ENCODE measurements around the gene CSGALNACT2. TPM values are rescaled to one million over a fixed set of nuclear protein-coding genes. Genes with fewer than 3 reads are reported as not detected.
"Not testable (repeated sequence)": the region's sequence is repeated elsewhere in the genome, so short reads cannot be mapped to it uniquely, and the experiment has no call there.

CSGALNACT2 gene
- total RNA-seq, 1 donor from 2014 or later, result 17.3 TPM

DNA sequence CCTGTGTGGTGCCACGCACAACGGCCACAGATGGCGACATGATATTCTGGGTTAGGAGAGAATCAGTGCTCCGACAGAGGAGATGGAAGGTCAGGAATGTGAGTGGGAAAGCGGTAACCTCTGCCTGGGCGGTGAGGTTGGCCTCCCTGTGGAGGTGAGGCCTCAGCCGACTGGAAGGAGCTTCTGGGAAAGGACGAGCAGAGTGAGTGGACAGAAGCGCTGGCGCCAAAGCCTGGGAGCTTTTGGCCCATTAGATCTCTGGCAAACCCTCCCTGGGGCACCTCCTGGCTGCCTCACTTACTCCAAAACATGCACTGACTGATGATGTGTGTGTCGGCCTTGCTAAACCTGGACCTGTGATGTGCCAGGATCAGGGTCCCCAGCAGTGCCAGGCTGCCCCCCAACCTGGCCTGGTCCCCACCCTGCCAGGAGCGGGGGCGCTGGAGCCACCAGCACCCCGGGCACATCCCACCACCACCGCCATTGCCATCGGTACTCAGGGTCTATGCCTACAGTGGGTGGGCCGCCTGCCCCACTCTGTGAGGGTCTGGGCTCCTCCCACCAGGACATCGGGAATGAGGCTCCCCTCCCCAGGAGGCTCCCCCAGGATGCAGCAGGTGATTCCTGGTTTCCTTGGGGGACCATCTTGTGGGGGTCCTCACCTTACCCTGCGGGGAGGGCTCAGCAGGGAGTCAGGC, 77.7 kb downstream of the CSGALNACT2 start:
- no peak for DNase-seq (ENCODE audit: low read depth, low spot score)

DNA sequence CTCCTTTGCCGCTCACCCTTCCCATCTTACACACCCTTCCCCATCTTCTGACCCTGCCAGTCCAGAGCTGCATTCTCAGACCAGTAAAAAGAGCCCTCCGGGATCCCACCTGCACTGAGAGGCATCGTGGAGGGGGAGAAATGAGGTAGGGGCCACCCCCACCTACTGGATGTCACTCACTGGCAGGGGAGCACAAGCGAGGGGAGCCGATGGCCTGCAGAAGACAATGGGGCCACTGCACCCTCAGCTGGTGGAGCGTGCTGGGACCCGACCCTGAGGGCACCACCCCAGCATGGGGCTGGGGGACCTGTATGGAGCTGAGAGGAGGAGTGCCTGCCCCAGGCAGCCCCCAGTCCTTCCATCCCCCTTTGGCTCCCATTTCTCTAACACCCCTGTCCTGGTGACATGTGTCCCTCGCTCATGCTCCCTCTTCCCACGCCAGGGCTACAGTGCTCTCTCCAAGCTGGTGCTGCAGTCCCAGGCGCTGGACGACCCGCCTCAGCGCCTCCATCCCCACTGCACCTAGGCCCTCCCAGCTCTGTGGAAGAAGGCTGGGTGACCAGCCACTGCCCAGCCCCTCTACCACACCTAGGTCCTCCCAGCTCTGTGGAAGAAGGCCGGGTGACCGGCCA, 78.8 kb downstream of the CSGALNACT2 start:
- DNase-seq (ENCODE audit: low read depth, low spot score), result no peak

DNA sequence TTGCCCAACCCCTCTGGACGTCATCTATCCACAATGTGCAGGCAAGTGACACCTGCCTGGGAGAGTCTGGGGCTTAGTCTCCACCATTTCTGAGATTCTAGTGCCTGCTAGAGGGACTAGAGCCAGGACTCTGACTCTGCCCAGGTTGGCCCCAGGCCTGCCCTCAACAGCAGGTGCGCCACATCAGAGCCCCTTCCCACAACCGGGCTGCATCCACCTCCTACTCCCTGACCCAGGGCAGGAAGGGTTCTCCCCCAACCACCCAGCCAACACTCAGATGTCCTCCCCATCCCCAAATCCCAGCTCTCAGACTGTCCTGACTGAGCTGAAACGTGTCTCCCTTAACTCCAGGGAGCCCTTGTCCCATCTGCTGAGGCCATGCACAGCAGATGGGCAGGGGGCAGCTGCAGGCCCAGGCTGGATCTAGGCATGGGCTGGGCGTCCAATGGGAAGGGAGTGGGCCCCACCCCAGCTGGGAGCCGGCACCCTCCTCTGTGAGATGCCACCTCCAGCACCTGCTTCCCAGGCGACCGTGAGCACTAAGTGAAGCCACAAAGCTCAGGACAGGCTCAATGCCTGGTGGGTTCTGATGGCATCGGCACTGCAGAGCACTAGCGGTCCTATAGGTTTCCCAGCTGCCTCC, 79.4 kb downstream of the CSGALNACT2 start:
- no peak for DNase-seq (ENCODE audit: low read depth, low spot score)

DNA sequence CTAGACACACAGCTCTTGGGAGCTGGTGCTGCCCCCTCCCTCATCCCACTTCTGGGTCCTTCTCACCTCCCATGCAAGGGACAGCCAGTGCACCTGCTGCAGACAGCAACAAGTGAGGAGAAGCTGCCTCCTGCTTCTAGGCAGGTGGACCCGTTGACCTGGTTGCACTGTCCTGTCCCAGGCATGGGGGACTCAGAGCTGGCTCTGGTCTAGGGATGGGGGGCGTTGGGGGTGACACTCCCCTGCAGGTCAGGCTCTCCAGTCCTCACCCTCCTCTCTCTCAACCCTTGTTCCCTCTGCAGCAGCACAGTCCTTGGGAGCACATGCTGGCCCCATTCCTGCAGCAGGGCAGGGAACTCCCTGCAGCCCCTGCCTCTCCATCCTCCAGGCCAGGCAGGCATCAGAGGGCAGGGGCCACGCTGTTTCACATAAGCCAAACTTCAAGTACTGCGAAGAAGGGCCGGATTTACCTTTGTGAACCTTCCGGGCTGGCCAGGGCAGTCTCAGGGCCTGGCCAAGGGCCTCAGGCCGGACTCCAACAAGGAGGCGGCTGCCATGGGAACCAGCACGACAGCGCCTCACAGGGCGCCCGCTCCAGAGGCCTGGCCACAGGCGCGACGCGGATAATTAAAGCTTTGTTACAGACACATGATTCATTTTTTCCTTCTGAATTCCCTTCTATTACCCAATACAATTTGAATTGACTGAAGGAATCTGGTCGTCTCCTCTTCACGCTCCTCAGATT, 80.1 kb downstream of the CSGALNACT2 start:
- DNase-seq (ENCODE audit: low read depth, low spot score), result no peak

DNA sequence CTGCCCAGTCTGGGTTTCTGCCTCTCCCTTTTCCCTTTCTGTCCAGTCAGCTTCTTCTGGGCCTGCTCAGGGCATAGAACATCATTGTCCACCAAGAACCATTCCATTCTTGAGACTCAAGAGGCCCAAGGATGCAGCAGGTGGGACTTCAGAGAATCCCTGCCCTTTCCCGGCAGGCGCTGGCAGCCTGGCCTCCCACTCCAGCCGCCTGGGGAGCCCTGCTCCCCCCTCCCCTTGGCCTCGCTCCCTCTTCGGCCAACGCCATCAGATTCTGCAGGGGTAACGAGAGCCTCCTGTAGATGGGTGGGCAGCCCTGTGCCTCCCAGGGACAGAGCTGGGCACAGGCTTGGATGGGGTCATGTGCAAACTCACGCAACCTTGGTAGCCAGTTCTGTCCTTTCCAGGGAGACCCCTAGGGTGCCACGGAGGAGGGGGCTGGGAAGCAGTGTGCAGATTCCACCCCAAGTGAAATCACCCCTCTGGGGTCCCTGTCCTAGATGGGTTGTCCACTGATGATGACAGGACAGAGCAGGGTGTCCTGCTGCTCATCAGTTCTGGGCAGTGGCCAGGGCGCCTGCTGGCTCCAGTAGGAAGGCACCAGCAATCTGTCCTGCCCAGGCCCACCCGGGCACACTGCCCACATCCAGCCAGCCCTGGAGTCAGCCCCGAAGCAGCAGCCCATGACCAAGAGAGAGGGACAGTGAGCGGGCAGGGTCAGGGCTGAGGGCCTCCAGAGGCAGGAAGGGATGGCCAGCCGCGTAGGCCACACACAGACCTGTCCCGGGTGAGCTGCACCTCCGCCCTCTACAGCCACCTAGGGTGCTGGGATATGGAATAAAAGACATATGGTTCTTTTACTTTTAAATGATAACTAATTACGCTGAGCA, 80.9 kb downstream of the CSGALNACT2 start:
- no peak for DNase-seq (ENCODE audit: low read depth, low spot score)

DNA sequence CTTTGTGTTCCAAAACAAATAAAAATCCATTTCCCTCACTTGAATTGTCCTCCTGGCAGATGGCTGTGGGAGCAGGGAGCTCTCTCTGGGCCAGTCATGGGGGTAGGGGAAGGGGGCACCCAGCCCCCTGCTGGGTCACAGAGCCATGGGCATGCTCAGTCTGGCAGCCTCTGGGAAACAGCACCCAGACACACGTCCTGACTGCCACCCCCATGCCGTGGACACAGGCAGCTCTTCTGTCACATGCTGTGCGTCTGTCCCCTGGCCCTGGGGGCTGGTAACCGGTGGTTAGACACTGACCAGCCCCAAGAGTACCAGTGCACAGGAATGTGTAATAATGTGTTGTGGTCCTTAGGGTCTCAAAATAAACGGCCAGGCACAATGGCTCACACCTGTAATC, 81.6 kb downstream of the CSGALNACT2 start:
- no peak for DNase-seq (ENCODE audit: low read depth, low spot score)

DNA sequence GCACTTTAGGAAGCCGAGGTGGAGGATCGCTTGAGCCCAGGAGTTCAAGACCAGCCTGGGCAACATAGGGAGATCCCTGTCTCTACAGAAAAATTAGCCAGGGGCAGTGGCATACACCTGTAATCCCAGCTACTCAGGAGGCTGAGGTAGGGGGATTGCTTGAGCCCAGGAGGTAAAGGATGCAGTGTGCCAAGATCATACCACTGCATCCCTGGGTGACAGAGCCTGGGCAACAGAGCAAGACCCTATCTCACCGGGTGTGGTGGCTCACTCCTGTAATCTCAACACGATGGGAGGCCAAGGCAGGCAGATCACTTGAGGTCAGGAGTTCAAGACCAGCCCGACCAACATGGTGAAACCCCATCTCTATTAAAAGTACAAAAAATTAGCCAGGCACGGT, 82.0 kb downstream of the CSGALNACT2 start:
- not testable (repeated sequence) for DNase-seq (ENCODE audit: low read depth, low spot score)

DNA sequence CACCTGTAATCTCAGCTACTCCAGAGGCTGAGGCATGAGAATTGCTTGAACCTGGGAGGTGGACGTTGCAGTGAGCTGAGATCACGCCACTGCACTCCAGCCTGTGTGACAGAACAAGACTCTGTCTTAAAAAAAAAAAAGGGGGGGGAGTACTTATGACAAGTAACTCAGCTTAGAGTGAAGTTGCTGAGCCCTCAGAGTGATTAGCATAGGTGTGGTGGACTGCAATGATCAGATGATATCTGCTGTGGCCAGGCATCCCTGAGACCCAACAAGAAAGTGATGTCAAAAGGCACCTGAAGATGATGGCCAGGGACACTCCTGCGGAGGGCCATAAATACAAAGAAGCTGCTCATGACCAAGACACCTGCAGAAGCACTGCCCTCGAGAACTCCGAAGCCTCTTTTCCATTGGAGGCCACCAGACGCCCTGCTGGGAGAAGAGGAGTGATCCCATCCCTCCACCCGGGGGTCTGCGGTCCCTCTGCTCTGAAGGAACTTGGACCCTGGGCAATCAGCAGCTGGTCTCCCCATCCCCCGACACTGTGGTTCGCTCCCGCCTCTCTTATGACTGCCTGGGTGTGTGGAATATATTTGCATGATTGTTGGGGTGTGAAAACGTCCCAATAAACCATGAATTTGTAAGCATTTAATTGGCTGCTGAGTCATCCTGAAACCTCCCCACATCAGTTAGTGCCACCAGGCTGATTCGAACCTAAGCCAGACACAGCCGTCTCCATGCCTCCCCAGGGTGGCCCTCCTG, 82.6 kb downstream of the CSGALNACT2 start:
- DNase-seq (ENCODE audit: low read depth, low spot score), result no peak

DNA sequence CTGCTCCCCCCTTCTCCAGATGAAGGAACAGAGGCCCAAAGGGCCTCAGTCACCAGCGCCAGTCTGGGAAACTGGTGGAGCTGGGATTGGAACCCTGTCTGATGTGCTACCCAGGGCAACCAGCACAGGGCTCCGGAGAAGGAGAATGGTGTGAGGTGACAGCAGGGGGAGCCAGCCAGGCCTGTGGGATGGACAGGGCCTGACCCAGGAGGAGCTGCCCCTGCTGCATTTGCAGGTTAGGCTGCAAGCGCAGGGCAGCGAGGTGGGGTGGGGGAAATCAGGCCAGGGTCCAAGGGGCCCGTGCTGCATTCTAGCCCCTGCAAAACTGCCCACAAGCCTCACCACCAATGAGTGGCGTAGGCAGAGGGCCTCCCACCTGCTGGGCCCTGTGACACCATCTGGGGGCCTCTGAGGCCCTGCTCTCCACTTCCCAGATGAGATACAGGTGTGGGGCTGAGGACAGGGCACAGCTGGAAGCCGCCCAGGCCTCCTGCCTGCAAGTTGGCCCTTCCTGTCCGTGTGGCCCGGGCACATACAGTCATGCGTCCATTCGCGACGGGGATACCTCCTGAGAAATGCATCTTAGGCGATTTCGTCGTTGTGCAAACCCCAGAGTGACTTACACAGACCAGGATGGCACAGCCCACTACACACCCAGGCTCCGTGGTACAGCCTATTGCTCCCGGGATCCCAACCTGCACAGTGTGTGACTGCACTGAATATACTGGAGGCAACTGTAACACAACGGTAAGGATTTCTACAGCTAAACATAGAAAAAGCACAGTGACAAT, 83.4 kb downstream of the CSGALNACT2 start:
- no peak for DNase-seq (ENCODE audit: low read depth, low spot score)

DNA sequence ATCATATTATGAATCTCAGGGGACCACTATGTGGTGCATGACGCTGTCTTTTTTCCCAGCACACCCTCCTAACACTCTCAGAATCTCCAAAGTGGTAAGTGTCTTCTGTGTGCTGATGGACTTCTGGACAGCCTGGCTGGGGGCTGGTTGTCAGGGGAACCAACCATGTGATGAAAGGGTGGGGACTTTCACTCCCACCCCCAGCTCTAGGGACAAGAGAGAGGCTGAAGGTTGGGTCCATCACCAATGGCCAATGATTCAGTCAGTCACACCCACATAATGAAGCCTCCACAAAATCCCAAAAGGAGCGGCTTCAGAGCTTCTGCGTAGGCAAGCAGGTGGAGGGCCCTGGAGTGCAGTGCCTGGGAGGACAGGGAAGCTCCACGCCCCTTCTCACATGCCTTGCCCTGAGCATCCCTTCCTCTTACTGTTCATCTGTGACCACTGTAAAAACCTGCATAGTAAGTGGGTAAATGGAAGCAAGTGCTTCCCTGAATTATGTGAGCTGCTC, 84.0 kb downstream of the CSGALNACT2 start:
- no peak for DNase-seq (ENCODE audit: low read depth, low spot score)

DNA sequence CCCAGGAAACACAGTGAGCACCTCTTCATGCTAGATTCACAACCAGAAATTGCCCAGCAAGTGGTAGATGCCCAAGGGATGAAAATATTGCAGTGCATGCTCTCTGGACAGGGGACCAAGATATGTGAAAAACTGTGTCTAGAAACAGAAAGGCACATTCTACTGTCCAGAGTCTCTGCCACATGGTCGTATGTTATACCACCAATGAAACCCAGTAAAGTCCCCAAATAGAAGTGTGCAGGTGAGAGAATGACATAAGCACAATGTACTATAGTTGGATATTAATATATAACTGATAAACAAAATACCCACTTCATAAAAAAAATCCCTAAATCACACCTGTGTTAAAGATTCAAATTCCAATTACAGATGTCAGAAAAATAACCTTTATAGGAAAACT, 84.8 kb downstream of the CSGALNACT2 start:
- DNase-seq (ENCODE audit: low read depth, low spot score), result no peak

DNA sequence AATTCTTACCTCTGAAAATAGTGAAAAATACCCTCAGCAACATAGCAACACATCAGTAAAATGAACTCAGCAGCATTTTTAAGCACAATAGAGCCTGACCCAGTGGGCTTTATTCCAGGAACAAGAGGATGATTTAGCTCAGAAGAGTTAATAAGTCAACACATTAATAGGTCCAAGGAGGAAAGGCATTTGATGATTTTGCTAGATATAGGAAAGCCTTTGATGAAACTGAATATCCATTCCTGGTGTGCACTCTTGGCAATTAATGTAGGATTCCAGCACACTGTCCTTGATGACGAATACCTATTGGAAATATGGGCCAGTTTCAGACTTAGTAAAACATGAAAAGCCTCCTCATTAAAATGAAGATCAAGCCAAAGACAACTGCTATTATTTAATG, 86.1 kb downstream of the CSGALNACT2 start:
- DNase-seq (ENCODE audit: low read depth, low spot score), result no peak

DNA sequence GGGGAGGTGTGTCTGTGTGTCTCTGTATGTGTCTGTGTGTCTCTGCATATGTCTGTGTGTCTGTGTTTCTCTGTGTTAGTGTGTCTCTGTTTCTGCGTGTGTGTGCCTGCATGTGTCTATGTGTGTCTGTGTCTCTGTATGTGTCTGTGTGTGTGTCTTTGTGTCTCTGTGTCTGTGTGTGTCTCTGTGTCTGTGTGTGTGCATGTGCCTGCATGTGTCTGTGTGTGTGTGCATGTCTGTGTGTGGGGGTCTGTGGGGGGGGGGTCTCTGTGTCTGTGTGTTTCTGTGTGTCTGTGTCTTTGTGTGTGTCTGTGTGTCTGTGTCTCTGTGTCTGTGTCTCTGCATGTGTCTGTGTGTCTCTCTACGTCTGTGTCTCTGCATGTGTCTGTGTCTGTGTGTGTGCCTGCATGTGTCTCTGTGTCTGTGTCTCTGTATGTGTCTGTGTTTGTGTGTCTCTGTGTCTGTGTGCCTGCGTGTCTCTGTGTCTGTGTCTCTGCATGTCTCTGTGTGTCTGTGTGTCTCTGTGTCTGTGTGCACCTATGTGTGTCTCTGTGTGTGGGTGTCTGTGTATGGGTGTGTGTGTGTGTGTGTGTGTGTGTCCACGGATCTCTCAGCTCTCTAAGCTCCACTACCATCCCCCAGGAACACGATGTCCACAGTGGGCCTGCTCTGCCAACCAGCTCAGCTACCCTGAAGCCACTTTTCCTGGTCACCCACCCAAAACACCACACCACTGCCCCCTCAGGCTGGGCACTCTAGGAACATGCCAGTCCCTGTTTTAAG, 87.0 kb downstream of the CSGALNACT2 start:
- DNase-seq (ENCODE audit: low read depth, low spot score), result no peak

DNA sequence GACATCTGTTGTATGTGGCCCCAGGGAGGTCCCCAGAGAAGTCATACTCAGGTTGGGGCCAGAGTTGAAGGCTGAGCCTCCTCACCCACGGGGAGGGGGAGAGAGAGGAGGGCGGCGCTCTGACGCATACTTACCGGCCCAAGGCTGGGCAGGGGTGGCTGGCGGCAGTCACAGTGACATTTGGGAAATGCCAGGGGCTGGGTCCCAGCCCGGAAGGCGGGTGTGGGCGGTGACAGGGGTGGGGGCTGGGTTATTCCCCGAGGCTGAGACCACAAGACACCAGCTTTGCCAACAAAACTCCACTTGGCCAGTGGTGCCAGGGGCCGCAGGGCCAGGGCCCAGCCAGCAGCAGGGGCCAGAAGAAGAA, 87.5 kb downstream of the CSGALNACT2 start:
- DNase-seq (ENCODE audit: low read depth, low spot score), result no peak

DNA sequence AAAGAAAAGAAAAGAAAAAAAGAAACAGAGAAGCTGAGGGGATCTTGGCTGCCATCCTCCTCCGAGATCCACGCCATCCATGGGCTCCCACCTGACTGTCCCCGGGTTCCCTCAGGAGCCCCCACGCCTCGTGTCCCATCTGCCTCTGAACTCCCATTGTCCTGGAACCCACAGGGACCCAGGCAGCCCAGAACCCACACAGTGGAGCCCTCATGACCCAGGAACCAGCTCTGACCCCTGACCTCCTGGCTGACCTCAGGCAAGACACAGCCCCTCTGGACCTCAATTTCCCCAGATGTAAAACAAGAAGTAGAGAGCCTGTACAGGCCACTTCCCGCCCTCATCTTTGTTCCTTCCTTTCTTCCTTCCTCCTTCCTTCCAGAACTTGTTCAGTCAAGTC, 88.2 kb downstream of the CSGALNACT2 start:
- no peak for DNase-seq (ENCODE audit: low read depth, low spot score)

DNA sequence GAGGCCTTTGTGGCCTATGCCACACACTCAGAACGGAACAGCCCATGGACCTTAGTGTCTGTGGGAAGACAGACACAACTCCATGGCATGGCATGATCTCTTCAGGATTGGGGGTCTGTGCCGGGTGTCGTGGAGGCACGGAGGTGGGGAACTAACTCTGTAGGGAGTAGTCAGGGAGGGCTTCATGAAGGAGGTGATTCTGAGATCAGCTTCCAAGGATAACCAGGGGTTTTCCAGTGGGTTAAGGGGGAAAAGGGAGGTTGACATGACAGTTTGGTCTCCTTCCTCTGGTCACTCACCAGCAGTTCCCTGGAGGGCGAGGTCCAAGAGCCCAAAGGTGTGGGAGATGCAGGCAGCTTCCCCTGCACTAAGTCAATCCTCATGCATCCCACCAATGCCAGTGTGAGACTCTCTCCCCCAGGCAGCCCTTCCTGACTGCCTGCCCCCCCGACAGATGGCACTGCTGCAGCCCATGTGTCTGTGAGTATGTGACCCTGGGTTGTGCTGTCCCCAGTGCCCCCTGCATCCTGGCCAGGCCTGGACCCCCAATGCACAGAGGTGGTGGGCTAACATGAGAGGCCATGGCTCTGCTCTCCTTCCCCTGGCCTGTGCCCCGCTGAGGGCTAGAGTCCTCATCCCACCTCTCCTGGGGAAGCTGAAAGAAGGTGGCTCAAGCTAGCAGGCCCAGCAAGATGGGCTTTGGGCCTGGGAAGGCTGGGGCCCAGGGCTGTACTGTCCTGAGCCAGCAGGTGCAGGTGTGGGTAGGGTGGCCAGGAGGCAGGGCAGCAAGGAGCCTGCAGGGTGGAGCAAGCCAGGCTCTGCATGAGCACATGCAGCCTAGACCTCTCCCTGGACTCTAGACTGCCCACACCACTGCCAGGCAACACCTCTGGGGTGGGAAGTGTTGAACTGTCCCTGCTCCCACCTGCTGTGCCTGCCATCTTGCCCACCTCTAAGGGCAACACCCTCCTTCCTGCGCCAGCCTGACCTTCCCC, 88.9 kb downstream of the CSGALNACT2 start:
- no peak for DNase-seq (ENCODE audit: low read depth, low spot score)
